CD4-positive, alpha-beta T cell treated with Interleukin-6 at 100 ng/mL for 8 hours (primary cell): ENCODE measurements around the gene SNX32.

Experiments used
- DNase-seq: peaks from one replicate; pipeline ENCODE4 v3.0.0-alpha.2; 2020; ENCODE audit warnings: mixed read lengths, low spot score

SNX32 gene

GRCh38 chr11:65857500-65857852 is 23.7 kb downstream of the SNX32 start:
- DNase-seq = peak; percentile 45

GRCh38 chr11:65857853-65858680 is 24.3 kb downstream of the SNX32 start, which contains the start of gene CFL1:
Gene CFL1 (minus strand): TSS chr11:65858180. CDS start chr11:65858099, 81 bp downstream.
- peak; percentile 97 for DNase-seq

GRCh38 chr11:65858681-65859087 is 24.9 kb downstream of the SNX32 start:
- peak; percentile 1 for DNase-seq

GRCh38 chr11:65859095-65859811 is 25.5 kb downstream of the SNX32 start:
- DNase-seq = peak; percentile 97

GRCh38 chr11:65859812-65860277 is 26.1 kb downstream of the SNX32 start:
- no peak for DNase-seq

- peak; percentile 95 for DNase-seq
Observed at GRCh38 chr11:65860278-65861164, 26.8 kb downstream of the SNX32 start, which contains the start of gene MUS81. Gene MUS81 (plus strand): TSS chr11:65860433. CDS start chr11:65860754, 321 bp downstream.

GRCh38 chr11:65861165-65861505 is 27.4 kb downstream of the SNX32 start:
- DNase-seq = no peak

GRCh38 chr11:65861533-65862183 is 27.9 kb downstream of the SNX32 start:
- no peak for DNase-seq

- DNase-seq = no peak
Observed at GRCh38 chr11:65862191-65862735, 28.5 kb downstream of the SNX32 start.

- no peak for DNase-seq
Observed at GRCh38 chr11:65862941-65863888, 29.5 kb downstream of the SNX32 start.

GRCh38 chr11:65863889-65864705 is 30.3 kb downstream of the SNX32 start:
- DNase-seq = no peak

- DNase-seq = no peak
Observed at GRCh38 chr11:65864706-65865471, 31.1 kb downstream of the SNX32 start.

- DNase-seq = no peak
Observed at GRCh38 chr11:65865550-65866172, 31.9 kb downstream of the SNX32 start.

GRCh38 chr11:65866509-65867283 is 32.9 kb downstream of the SNX32 start:
- DNase-seq = no peak

- no peak for DNase-seq
Observed at GRCh38 chr11:65867284-65868071, 33.7 kb downstream of the SNX32 start.

- no peak for DNase-seq
Observed at GRCh38 chr11:65868076-65868667, 34.4 kb downstream of the SNX32 start.
